HG02852 (cell line): ENCODE data around the gene STEAP1.
A peak's percentile ranks its signal among the peaks of the same experiment; 100 is the strongest.
"Not testable (repeated sequence)": the region's sequence is repeated elsewhere in the genome, so short reads cannot be mapped to it uniquely, and the experiment has no call there.

Experiments
- ATAC-seq: cut with Tn5 transposase; IDR thresholded peaks from one replicate; pipeline ENCODE4 v1.9.1; 2021; ENCODE audit warnings: mild to moderate bottlenecking, moderate library complexity; ENCODE audit not compliant: unreplicated experiment

The STEAP1 gene

DNA sequence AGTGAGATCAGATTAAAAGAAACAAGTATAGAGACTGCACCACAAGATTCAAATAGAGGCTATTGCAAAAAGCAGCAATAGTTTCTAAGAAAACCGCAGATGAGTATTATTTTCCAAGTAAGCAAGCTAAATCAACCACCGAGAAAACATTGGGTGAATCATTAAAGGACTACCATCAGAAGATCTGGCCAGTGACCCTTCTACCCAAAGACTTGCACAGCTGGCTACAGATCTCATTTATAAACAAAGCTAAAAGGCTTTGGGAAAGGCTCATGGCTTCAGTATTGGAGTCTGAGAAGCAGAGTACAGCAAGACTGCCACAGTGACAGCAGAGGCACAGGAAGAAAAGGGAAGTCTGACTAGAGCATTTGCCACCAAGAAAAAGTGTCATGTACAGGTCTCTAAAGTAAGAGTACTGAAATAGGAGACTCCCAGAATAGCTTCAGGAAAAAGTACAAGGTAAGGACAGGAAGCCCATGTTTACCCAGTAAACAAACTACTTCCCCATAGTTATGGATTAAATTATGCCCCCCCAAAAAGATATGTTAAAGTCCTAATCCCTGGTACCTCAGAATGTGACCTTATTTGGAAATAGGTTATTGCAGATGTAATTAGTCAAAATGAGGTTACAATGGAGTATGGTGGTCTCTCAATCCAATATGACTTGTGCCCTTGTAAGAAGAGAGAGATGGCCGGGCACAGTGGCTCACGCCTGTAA lies 19.0 kb downstream of the STEAP1 start:
- peak; percentile 85 for ATAC-seq

DNA sequence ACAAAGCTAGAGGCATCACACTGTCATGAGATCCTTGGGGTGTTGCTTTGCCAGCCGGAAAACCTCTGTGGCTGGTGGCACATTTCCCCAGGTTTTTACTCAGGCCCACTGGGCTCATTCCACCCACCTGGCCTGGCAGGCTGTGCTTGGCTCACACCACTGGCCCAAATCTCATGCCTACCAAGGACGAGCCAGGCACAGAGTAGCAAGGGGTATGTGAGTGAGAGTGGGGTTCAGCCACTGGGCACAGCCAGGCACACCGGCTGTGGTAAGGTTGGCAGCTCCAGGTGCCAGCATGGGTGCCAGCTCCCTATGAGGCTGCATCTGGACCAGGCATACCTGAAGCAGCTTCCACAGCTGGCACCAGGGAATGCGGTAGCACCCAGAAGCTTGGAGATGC lies 21.4 kb downstream of the STEAP1 start:
- no peak for ATAC-seq

GRCh38 chr7:90176195-90176594 lies 21.9 kb downstream of the STEAP1 start:
- no peak for ATAC-seq

DNA sequence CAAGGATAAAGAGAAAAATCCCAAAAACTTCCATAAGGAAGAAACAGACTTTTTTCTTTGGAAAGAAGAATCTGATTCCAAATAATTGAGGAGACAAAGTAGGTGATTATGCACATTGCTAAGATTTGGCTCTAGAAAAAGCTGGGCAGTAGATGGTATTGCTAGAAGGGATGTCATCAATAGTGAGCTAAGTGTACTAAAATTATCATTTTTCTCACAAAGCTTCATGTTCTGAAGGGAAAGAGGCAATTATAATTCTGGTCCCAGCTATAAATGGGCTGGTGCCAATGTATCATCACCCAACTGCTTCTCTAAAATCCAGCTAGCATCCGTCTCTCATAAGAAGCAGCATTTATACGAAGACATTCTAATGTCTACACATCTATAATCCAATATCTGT lies 23.9 kb downstream of the STEAP1 start:
- no peak for ATAC-seq

- peak; percentile 96 for ATAC-seq
Observed at GRCh38 chr7:90178679-90179278, 24.5 kb downstream of the STEAP1 start.

DNA sequence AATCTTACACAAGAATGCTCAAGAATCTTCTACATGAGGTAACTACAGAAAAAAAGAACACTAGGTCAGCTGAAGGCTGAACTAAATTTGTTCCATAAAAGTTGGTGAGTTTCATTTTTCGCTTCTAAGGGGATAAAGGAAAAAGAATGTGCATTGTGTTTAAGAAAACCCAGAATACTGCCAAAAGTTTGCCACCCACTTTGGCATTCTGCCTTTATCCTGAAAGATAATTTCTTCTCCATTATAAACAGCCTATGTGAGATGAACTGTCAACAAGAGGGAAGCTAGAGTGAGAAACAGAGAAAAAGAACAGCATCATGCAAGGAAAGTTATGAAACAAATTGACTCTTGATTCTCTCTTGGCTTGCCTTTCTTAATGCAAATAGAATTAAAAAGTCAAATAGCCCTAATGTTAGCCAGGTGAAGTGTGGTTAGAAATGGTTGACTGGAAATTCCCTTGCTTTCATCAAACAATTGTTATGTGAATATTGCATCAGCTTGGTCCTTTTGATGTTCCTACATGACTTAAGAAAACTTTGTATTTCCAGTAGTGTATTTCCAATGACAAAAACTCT lies 25.8 kb downstream of the STEAP1 start:
- no peak for ATAC-seq

GRCh38 chr7:90180649-90181048 lies 26.4 kb downstream of the STEAP1 start:
- no peak for ATAC-seq

GRCh38 chr7:90181485-90181884 lies 27.2 kb downstream of the STEAP1 start:
- ATAC-seq, result no peak

DNA sequence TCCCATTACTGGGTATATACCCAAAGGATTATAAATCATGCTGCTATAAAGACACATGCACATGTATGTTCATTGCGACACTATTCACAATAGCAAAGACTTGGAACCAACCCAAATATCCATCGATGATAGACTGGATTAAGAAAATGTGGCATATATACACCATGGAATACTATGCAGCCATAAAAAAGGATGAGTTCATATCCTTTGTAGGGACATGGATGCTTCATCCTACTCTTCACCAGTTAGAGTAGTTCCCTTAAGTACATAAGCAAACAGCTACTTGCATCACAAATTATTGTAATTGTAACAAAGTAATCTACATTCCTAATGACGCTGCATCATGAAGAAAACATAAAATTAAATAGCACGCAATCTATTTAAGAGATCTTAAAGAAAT lies 32.0 kb downstream of the STEAP1 start:
- not testable (repeated sequence) for ATAC-seq

GRCh38 chr7:90187507-90188050 lies 33.3 kb downstream of the STEAP1 start:
- ATAC-seq, result no peak

GRCh38 chr7:90188281-90188680 lies 34.0 kb downstream of the STEAP1 start:
- peak; percentile 90 for ATAC-seq

GRCh38 chr7:90190995-90191394 lies 36.7 kb downstream of the STEAP1 start:
- ATAC-seq, result no peak

GRCh38 chr7:90191648-90192047 lies 37.4 kb downstream of the STEAP1 start:
- ATAC-seq, result no peak

GRCh38 chr7:90192876-90193750 lies 38.8 kb downstream of the STEAP1 start:
- no peak for ATAC-seq

GRCh38 chr7:90194911-90195809 lies 40.9 kb downstream of the STEAP1 start:
- ATAC-seq, result no peak

GRCh38 chr7:90201500-90202195 lies 47.4 kb downstream of the STEAP1 start:
- no peak for ATAC-seq

- ATAC-seq, result no peak
Observed at GRCh38 chr7:90207956-90208355, 53.7 kb downstream of the STEAP1 start.

GRCh38 chr7:90209776-90210175 lies 55.5 kb downstream of the STEAP1 start:
- ATAC-seq, result no peak

DNA sequence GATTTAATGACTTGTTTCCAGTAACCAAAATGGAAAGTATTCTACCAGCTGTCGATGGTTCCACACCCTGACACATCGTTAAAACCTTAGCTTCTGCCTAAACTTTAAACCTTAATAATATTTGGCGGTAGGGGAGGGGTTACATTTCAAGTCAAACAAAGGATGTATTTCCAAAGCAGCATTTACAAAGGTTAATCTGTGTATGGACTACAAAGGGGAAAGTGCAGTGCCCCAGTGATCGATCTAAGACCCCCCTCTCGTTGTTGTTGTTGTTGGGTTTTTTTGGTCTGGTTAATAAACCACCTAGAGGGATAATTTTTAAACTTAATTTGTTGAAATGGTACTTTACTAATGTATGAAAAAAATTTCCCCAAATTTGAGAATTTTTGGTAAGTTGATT lies 56.2 kb downstream of the STEAP1 start:
- no peak for ATAC-seq

- ATAC-seq, result peak; percentile 14
Observed at GRCh38 chr7:90210981-90211380, 56.7 kb downstream of the STEAP1 start.
